Coronary artery (tissue), 2 donors: ENCODE measurements around the gene MTHFR.
A peak's percentile ranks its signal among the peaks of the same experiment; 100 is the strongest.

Experiments
- DNase-seq: peaks from one replicate; pipeline ENCODE4 v3.0.0-alpha.2; 2017; ENCODE audit warnings: low spot score
- H3K27ac ChIP-seq, 2 donors: fragments of 200-600 bp; sonication (generic); one replicate each; pipeline ENCODE4 v1.5.1; 2016 to 2019
- H3K4me3 ChIP-seq: fragments of 200-600 bp; sonication (generic); 2 replicates; pipeline ENCODE4 v1.5.1; 2016; ENCODE audit warnings: mild to moderate bottlenecking, moderate library complexity
- CTCF ChIP-seq: fragments of 200-600 bp; sonication (generic); IDR thresholded peaks from one replicate; pipeline ENCODE4 v1.5.1; 2019; ENCODE audit warnings: antibody characterized with exemption

Gene MTHFR

GRCh38 chr1:11805422-11806306 lies at the start of gene MTHFR, which contains the start of gene CLCN6:
MTHFR (minus strand) TSS chr1:11805964; CDS start chr1:11803116, 2,848 bp downstream.
CLCN6 (plus strand) TSS chr1:11806191; CDS start chr1:11806263, 72 bp downstream.
- peak within 1 kb of the TSS; percentile 96 for H3K4me3 ChIP-seq
- H3K27ac ChIP-seq: peak within 1 kb of the TSS; percentile 98 to 99
- peak; percentile 100 for DNase-seq
- TF ChIP-seq CTCF: no peak

- no peak for DNase-seq
- Histone ChIP-seq H3K27ac (no peak overlapping the region), H3K4me3 (no peak overlapping the region)
- TF ChIP-seq CTCF: no peak
Measured at GRCh38 chr1:11855430-11855829, 49.7 kb upstream of the MTHFR start.

GRCh38 chr1:11854519-11854918 lies 48.8 kb upstream of the MTHFR start:
- no peak overlapping the region for H3K27ac ChIP-seq
- DNase-seq: no peak
- H3K4me3 ChIP-seq: no peak overlapping the region
- no peak for TF ChIP-seq CTCF

- no peak for DNase-seq
- H3K4me3 ChIP-seq: no peak overlapping the region
- H3K27ac ChIP-seq: no peak overlapping the region
- TF ChIP-seq CTCF: no peak
Measured at GRCh38 chr1:11851180-11851579, 45.4 kb upstream of the MTHFR start.

GRCh38 chr1:11850156-11850555 lies 44.4 kb upstream of the MTHFR start:
- Histone ChIP-seq H3K27ac (no peak overlapping the region), H3K4me3 (no peak overlapping the region)
- TF ChIP-seq CTCF: no peak
- DNase-seq: no peak

GRCh38 chr1:11848373-11848700 lies 42.6 kb upstream of the MTHFR start:
- DNase-seq: no peak
- TF ChIP-seq CTCF: no peak
- H3K27ac ChIP-seq: no peak overlapping the region
- H3K4me3 ChIP-seq: no peak overlapping the region

- Histone ChIP-seq H3K27ac (no peak within 1 kb of the TSS), H3K4me3 (no peak within 1 kb of the TSS)
- no peak for DNase-seq
- no peak for TF ChIP-seq CTCF
Measured at GRCh38 chr1:11847667-11848372, 42.1 kb upstream of the MTHFR start, which contains the start of gene NPPA. NPPA (minus strand) TSS chr1:11847783; CDS start chr1:11847684, 99 bp downstream.
